ENCODE data around the gene VGLL2. TPM values are rescaled to one million over a fixed set of nuclear protein-coding genes. Genes with fewer than 3 reads are reported as not detected.

Gene VGLL2
- total RNA-seq, 1 experiment from 2014 or later: not detected

- Mint-ChIP-seq H3K9me3 (ENCODE audit: low read depth, unreplicated experiment) (no peaks in the 10 kb centered on the region), H3K36me3 (ENCODE audit: insufficient read depth, unreplicated experiment) (no peaks in the 10 kb centered on the region), H3K27me3 (ENCODE audit: unreplicated experiment) (peaks cover 73% of the 10 kb centered on the region), H3K4me1 (ENCODE audit: low read depth, unreplicated experiment) (peaks cover 9% of the 10 kb centered on the region), H3K4me3 (ENCODE audit: low read depth, unreplicated experiment) (no peak overlapping the region), H3K27ac (ENCODE audit: unreplicated experiment) (no peak overlapping the region)
- TF ChIP-seq, protein P1, sequence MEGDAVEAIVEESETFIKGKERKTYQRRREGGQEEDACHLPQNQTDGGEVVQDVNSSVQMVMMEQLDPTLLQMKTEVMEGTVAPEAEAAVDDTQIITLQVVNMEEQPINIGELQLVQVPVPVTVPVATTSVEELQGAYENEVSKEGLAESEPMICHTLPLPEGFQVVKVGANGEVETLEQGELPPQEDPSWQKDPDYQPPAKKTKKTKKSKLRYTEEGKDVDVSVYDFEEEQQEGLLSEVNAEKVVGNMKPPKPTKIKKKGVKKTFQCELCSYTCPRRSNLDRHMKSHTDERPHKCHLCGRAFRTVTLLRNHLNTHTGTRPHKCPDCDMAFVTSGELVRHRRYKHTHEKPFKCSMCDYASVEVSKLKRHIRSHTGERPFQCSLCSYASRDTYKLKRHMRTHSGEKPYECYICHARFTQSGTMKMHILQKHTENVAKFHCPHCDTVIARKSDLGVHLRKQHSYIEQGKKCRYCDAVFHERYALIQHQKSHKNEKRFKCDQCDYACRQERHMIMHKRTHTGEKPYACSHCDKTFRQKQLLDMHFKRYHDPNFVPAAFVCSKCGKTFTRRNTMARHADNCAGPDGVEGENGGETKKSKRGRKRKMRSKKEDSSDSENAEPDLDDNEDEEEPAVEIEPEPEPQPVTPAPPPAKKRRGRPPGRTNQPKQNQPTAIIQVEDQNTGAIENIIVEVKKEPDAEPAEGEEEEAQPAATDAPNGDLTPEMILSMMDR (IDR thresholded peaks at IDR 0.05; ENCODE audit: unreplicated experiment): no peak
- CTCF ChIA-PET: no interaction called here
- DNase-seq: no peak
- intact Hi-C loops (cut with micrococcal nuclease; ENCODE audit: unreplicated experiment): no loop called here
- BruUV-seq (replicated peaks): no TSS peak
Measured at GRCh38 chr6:117267054-117267347, 1.6 kb downstream of the VGLL2 start.

DNA sequence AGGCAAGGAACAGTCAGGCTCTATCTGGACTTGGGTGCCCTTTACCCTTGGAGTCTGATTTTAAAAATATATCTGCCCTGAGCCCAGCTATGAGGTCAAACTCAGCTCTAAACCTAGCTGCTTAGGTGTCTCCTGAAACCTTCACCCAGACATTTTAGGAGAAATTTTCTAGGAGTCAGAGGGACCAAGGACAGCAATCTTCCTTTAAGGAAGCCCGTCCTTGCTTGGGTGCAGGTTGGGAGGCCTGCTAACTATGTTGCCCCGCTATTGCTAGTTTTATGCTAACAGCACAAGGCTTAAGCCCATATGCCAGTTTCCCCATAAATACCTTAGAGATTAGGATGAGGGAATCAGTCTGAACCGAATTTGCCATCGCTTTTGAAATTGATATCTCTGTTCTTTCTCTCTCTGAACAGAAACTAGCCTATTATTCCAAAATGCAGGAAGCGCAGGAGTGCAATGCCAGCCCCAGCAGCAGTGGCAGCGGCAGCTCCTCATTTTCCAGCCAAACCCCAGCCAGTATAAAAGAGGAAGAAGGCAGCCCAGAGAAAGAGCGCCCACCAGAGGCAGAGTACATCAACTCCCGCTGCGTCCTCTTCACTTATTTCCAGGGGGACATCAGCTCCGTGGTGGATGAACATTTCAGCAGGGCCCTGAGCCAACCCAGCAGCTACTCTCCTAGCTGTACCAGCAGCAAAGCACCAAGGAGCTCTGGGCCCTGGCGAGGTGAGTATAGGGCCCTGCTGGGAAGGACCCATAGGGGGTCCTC lies 2.6 kb downstream of the VGLL2 start:
- intact Hi-C loops (cut with micrococcal nuclease; ENCODE audit: unreplicated experiment): no loop called here
- no TSS peak for BruUV-seq (replicated peaks)

GRCh38 chr6:117268924-117269323 lies 3.6 kb downstream of the VGLL2 start:
- CTCF ChIA-PET: no interaction called here
- Mint-ChIP-seq H3K9me3 (ENCODE audit: low read depth, unreplicated experiment) (no peaks in the 10 kb centered on the region), H3K27me3 (ENCODE audit: unreplicated experiment) (peaks cover 88% of the 10 kb centered on the region), H3K4me3 (ENCODE audit: low read depth, unreplicated experiment) (no peak overlapping the region), H3K4me1 (ENCODE audit: low read depth, unreplicated experiment) (peaks cover 9% of the 10 kb centered on the region), H3K27ac (ENCODE audit: unreplicated experiment) (no peak overlapping the region), H3K36me3 (ENCODE audit: insufficient read depth, unreplicated experiment) (no peaks in the 10 kb centered on the region)
- TF ChIP-seq, protein P1 (IDR thresholded peaks at IDR 0.05; ENCODE audit: unreplicated experiment): no peak
- BruUV-seq (replicated peaks): no TSS peak
- no peak for DNase-seq
- intact Hi-C loops (cut with micrococcal nuclease; ENCODE audit: unreplicated experiment): no loop called here

More for the DNA sequence above, 2.6 kb downstream of the VGLL2 start:
- Mint-ChIP-seq H3K4me3 (ENCODE audit: low read depth, unreplicated experiment) (no peak overlapping the region), H3K27ac (ENCODE audit: unreplicated experiment) (no peak overlapping the region), H3K36me3 (ENCODE audit: insufficient read depth, unreplicated experiment) (no peaks in the 10 kb centered on the region), H3K9me3 (ENCODE audit: low read depth, unreplicated experiment) (no peaks in the 10 kb centered on the region), H3K4me1 (ENCODE audit: low read depth, unreplicated experiment) (peaks cover 9% of the 10 kb centered on the region), H3K27me3 (ENCODE audit: unreplicated experiment) (peaks cover 83% of the 10 kb centered on the region)
- DNase-seq: no peak
- CTCF ChIA-PET: no interaction called here
- TF ChIP-seq, protein P1 (IDR thresholded peaks at IDR 0.05; ENCODE audit: unreplicated experiment): no peak

DNA sequence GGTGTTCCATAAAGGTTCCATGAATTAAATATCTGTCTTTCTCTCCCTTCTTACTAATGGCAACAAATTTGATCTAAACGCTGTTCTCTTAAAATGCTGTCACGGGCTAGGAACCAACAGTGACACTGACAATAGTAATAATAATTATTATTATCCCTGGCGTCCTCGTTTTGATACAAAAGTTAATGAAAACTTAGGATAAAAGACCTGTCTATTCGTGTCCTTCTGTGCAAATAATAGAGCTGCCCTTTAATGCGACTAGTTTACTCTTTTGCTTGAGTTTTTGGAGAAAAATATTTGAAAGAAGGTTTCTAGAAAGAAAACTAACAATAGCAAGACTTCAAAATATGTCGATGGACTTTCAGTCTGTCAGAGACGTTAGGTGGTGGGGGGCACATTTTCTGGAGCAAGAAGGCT lies 4.3 kb downstream of the VGLL2 start:
- peaks cover 9% of the 10 kb centered on the region for H3K4me1 Mint-ChIP-seq (ENCODE audit: low read depth, unreplicated experiment)
- H3K36me3 Mint-ChIP-seq (ENCODE audit: insufficient read depth, unreplicated experiment): no peaks in the 10 kb centered on the region
- CTCF ChIA-PET: no interaction called here
- H3K9me3 Mint-ChIP-seq (ENCODE audit: low read depth, unreplicated experiment): no peaks in the 10 kb centered on the region
- no peak for DNase-seq
- H3K4me3 Mint-ChIP-seq (ENCODE audit: low read depth, unreplicated experiment): peak overlapping the region; percentile 60
- H3K27me3 Mint-ChIP-seq (ENCODE audit: unreplicated experiment): peaks cover 87% of the 10 kb centered on the region
- intact Hi-C loops (cut with micrococcal nuclease; ENCODE audit: unreplicated experiment): no loop called here
- no peak overlapping the region for H3K27ac Mint-ChIP-seq (ENCODE audit: unreplicated experiment)
- no TSS peak for BruUV-seq (replicated peaks)
- TF ChIP-seq, protein P1 (IDR thresholded peaks at IDR 0.05; ENCODE audit: unreplicated experiment): no peak

Data from Calu3 (cell line).